Naive thymus-derived CD4-positive, alpha-beta T cell (primary cell): Measurements from ENCODE around the gene BRF1. TPM values are rescaled to one million over a fixed set of nuclear protein-coding genes. Genes with fewer than 3 reads are reported as not detected.

Source experiments
- ATAC-seq: fragments of 150-1000 bp; cut with Tn5 transposase; 2 replicates; pipeline ENCODE4 v1.10.0; 2021; ENCODE audit warnings: mild to moderate bottlenecking, moderate library complexity
- CTCF ChIA-PET: fragments of 350-600 bp; sonication (Branson Sonifier 250); formaldehyde crosslinking; loops from one replicate; lab custom pipeline; 2021; ENCODE audit warnings: antibody characterized with exemption; lab: Charles Lee
- POLR2A ChIA-PET: fragments of 350-600 bp; sonication (Branson Sonifier 250); formaldehyde crosslinking; loops from one replicate; lab custom pipeline; 2021; ENCODE audit warnings: antibody characterized with exemption, inconsistent platforms; lab: Charles Lee
- DNase-seq, 9 donors: peaks; one replicate each; pipeline versions ENCODE4 v3.0.0 to v3.0.0-alpha.2; 2020 to 2022; ENCODE audit warnings: mixed read lengths in 1 of 9
- H3K27ac ChIP-seq: one replicate; pipeline ENCODE4 v1.7.0; 2013; ENCODE audit warnings: mild to moderate bottlenecking, low read depth, low read length, moderate library complexity
- H3K27me3 ChIP-seq, 2 donors: one replicate each; pipeline ENCODE4 v1.7.0; 2013; ENCODE audit warnings: low read length in 2 of 2, mild to moderate bottlenecking in 2 of 2, moderate library complexity in 2 of 2; ENCODE audit not compliant: control insufficient read depth in 2 of 2, insufficient read depth in 2 of 2
- H3K36me3 ChIP-seq, 3 experiments: 1 replicate in 2 of 3; 2 replicates in 1 of 3; pipeline ENCODE4 v1.7.0; 2013; ENCODE audit warnings: low read length in 3 of 3, mild to moderate bottlenecking in 3 of 3, moderate library complexity in 1 of 3; ENCODE audit not compliant: insufficient read depth in 3 of 3, control insufficient read depth in 2 of 3
- H3K4me1 ChIP-seq, 2 donors: one replicate each; pipeline ENCODE4 v1.7.0; 2013; ENCODE audit warnings: low read length in 2 of 2, mild to moderate bottlenecking in 2 of 2, moderate library complexity in 1 of 2; ENCODE audit not compliant: control insufficient read depth in 2 of 2, insufficient read depth in 2 of 2
- H3K4me3 ChIP-seq: 2 replicates; pipeline ENCODE4 v1.7.0; 2013; ENCODE audit warnings: mild to moderate bottlenecking, low read length
- H3K9me3 ChIP-seq, 3 experiments: 1 replicate in 2 of 3; 2 replicates in 1 of 3; pipeline ENCODE4 v1.7.0; 2013; ENCODE audit warnings: low read length in 3 of 3; ENCODE audit not compliant: control insufficient read depth in 2 of 3
- H3K27ac Mint-ChIP-seq, 9 donors: one replicate each; pipeline ENCODE4 v1.8.0; 2020 to 2022; ENCODE audit warnings: mixed read lengths in 9 of 9, mild to moderate bottlenecking in 8 of 9, moderate library complexity in 5 of 9, inconsistent platforms in 2 of 9
- H3K27me3 Mint-ChIP-seq, 5 donors: one replicate each; pipeline ENCODE4 v1.8.0; 2021 to 2022; ENCODE audit warnings: mixed read lengths in 5 of 5, mild to moderate bottlenecking in 1 of 5
- H3K36me3 Mint-ChIP-seq, 5 donors: one replicate each; pipeline ENCODE4 v1.8.0; 2020 to 2022; ENCODE audit warnings: mixed read lengths in 5 of 5, mild to moderate bottlenecking in 3 of 5, inconsistent platforms in 1 of 5
- H3K4me1 Mint-ChIP-seq, 7 donors: one replicate each; pipeline ENCODE4 v1.8.0; 2020 to 2022; ENCODE audit warnings: mixed read lengths in 7 of 7, mild to moderate bottlenecking in 3 of 7, inconsistent platforms in 1 of 7
- H3K4me3 Mint-ChIP-seq, 10 donors: one replicate each; pipeline ENCODE4 v1.8.0; 2020 to 2022; ENCODE audit warnings: mild to moderate bottlenecking in 10 of 10, mixed read lengths in 10 of 10, moderate library complexity in 6 of 10, inconsistent platforms in 2 of 10
- H3K9me3 Mint-ChIP-seq, 11 donors: one replicate each; pipeline ENCODE4 v1.8.0; 2020 to 2022; ENCODE audit warnings: mixed read lengths in 11 of 11, mild to moderate bottlenecking in 4 of 11, inconsistent platforms in 1 of 11, moderate library complexity in 1 of 11
- intact Hi-C, 2 donors: fragments of 100-400 bp; cut with micrococcal nuclease; formaldehyde crosslinking; loops; one replicate each; pipeline ENCODE4 v1.15.1; 2023
- polyA plus RNA-seq, 2 donors: library from polyadenylated mRNA; unstranded; fragments of 300-500 nt; fragmentation: Illumina TruSeq; gene quantifications; one replicate each; pipeline ENCODE4 v1.2.3, GENCODE V29; 2021
- total RNA-seq, 6 experiments: library from RNA in 5 of 6; stranded (reverse) in 5 of 6; gene quantifications; 1 replicate in 5 of 6; 2 replicates in 1 of 6; pipeline ENCODE4 v1.2.3 and lab custom pipeline; 2021 to 2026

The BRF1 gene
- total and polyA plus RNA-seq, 7 experiments from 2014 or later: 7.1 to 75.7 (median 60.2) TPM

DNA sequence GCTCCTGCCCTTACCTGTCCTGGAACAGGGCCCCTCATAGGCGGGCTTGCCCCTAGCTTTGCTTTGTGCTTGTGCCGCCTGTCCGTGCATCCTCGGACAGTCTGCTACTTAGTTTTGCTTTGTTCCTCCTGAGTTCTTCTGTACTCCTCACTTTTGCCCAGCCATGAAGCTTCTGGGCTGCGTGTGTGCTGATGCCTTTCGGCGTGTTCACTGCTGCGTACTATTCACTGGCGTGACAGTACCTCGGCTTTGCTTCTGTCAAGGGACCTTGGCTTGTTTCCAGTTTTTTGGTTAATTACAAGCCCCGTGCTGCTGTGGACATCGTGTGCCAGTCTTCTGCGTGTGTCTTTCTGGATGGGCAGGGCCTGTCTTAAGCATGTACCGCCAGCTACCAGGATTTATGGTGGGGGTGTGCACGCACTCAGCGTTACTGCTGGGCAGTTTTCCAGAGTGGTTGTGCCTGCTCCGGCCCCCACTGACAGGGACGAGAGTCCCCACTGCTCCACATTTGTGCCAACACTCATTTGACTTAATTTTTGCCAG is 16.2 kb upstream of the BRF1 start:
- intact Hi-C loops: loop anchor here (5.0 to 10.0 kb wide), 2 partner anchors 35 to 98 kb away; partner anchors contain the start of gene MTA1 (in 1 of the 2)
- Histone ChIP-seq H3K9me3 (no peaks in the 10 kb centered on the region), H3K27ac (no peak overlapping the region), H3K27me3 (no peaks in the 10 kb centered on the region), H3K36me3 (no peaks in the 10 kb centered on the region), H3K4me3 (no peak overlapping the region), H3K4me1 (peaks cover 13 to 21% of the 10 kb centered on the region in 2 donors)
- Mint-ChIP-seq H3K4me3 (peak overlapping the region in 8 of 10 donors; percentile 25 to 98 (median 60)), H3K27ac (no peak overlapping the region), H3K9me3 (peaks cover 0 to 2% (median 0%) of the 10 kb centered on the region in 11 donors), H3K36me3 (no peaks in the 10 kb centered on the region), H3K4me1 (peaks cover 12 to 42% (median 23%) of the 10 kb centered on the region in 7 donors), H3K27me3 (peaks cover 0 to 9% (median 0%) of the 10 kb centered on the region in 5 donors)
- no peak for DNase-seq
- CTCF ChIA-PET: interaction anchor here (1.3 kb wide), 1 partner anchor 54 kb away, joined by 3 read pairs; no protein-coding TSS in a partner anchor
- POLR2A ChIA-PET: interaction anchor here (1.0 to 3.6 kb wide), 3 partner anchors 12 to 24 kb away, joined by 4 to 19 read pairs (median 8); partner anchors contain the start of gene BRF1
- no peak for ATAC-seq

- Histone ChIP-seq H3K4me3 (no peak overlapping the region), H3K27ac (no peak overlapping the region), H3K36me3 (no peaks in the 10 kb centered on the region), H3K9me3 (no peaks in the 10 kb centered on the region), H3K27me3 (no peaks in the 10 kb centered on the region), H3K4me1 (peaks cover 13 to 21% of the 10 kb centered on the region in 2 donors)
- no peak for ATAC-seq
- Mint-ChIP-seq H3K27ac (peak overlapping the region in 2 of 9 donors; percentile 24 to 25), H3K27me3 (peaks cover 0 to 9% (median 0%) of the 10 kb centered on the region in 5 donors), H3K4me3 (peak overlapping the region in 8 of 10 donors; percentile 37 to 98 (median 82)), H3K4me1 (peaks cover 12 to 42% (median 23%) of the 10 kb centered on the region in 7 donors), H3K9me3 (peaks cover 0 to 2% (median 0%) of the 10 kb centered on the region in 11 donors), H3K36me3 (no peaks in the 10 kb centered on the region)
- intact Hi-C loops: loop anchor here (5.0 to 10.0 kb wide), 2 partner anchors 34 to 98 kb away; partner anchors contain the start of gene MTA1 (in 1 of the 2)
- no peak for DNase-seq
- CTCF ChIA-PET: interaction anchor here (1.3 kb wide), 1 partner anchor 55 kb away, joined by 3 read pairs; no protein-coding TSS in a partner anchor
- POLR2A ChIA-PET: interaction anchor here (1.0 to 3.6 kb wide), 3 partner anchors 11 to 23 kb away, joined by 4 to 19 read pairs (median 8); partner anchors contain the start of gene BRF1
Observed at GRCh38 chr14:105316577-105316941, 15.8 kb upstream of the BRF1 start.

DNA sequence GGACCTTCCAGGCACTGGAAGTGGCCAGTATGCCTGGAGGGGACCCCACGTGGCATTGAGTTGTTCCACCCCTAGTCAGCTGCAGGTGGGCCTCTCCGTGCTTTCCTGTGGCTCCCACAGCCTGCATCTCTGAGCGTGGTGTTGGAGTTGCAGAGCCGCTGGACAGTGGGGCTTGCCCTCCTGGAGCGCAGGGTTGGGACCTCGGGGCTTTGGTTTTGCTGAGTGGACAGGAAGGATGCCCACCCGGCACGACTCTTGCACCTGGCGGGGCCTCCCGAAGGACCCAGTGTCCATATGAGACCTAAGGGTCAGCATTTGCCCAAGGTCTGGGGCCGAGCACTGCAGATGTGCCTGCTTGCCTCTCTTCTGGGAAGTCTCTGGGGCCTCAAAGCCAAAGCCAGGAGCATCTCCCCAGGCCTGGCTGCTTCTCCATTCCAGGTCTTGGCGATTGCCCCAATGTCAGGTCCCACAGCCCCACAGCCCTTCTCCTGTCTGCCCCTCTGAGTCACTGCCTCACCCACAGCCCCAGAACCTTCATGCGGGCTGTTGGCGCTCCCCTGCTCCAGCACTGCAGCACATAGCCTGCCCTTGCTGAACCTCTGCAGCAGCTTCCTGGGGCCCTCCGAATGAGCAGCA is 15.3 kb upstream of the BRF1 start:
- Histone ChIP-seq H3K4me3 (peak overlapping the region; percentile 57), H3K9me3 (no peaks in the 10 kb centered on the region), H3K36me3 (no peaks in the 10 kb centered on the region), H3K27me3 (no peaks in the 10 kb centered on the region), H3K4me1 (peaks cover 13 to 21% of the 10 kb centered on the region in 2 donors), H3K27ac (peak overlapping the region; percentile 62)
- Mint-ChIP-seq H3K36me3 (no peaks in the 10 kb centered on the region), H3K9me3 (peaks cover 0 to 2% (median 0%) of the 10 kb centered on the region in 11 donors), H3K27me3 (peaks cover 0 to 9% (median 0%) of the 10 kb centered on the region in 5 donors), H3K27ac (peak overlapping the region in 7 of 9 donors; percentile 69 to 87 (median 82)), H3K4me1 (peaks cover 12 to 40% (median 23%) of the 10 kb centered on the region in 7 donors), H3K4me3 (peak overlapping the region; percentile 77 to 98 (median 88))
- ChIA-PET CTCF (no interaction called here), POLR2A (interaction anchor here (1.0 to 5.6 kb wide), 4 partner anchors 11 to 23 kb away, joined by 4 to 58 read pairs (median 14); partner anchors contain the start of gene BRF1)
- intact Hi-C loops: loop anchor here (1.0 to 10.0 kb wide), 6 partner anchors 34 to 295 kb away; partner anchors contain the start of genes CDCA4 (in 1 of the 2), MTA1 (in 1 of the 2) and NUDT14 (in 1 of the 2)
- DNase-seq (no peak), ATAC-seq (no peak)

DNA sequence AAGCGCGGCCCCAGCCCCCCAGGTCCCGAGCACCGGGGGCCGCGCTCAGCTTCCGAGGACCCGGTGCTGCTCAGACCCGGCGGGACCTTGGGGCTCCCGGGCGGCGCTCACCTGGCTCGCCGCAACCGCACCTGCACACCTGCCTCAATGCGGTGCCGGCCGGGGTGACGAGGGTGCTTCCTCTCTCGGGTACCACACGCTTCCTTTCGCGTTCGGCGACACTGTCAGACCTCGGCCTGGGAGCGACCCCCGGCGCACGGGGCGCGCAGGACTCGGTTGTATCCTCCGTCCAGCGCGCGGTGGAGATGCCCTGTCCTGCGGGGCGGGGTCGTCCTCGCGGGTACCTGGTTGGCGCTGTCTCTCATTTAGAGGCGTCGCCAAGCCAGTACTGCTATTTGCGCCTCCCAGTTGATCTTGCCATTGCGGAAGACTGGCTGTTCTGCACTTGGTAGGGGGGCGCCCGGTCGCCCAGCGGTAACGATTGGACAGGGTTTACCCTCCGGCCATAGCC is 14.5 kb upstream of the BRF1 start:
- CTCF ChIA-PET: interaction anchor here (1.1 kb wide), 1 partner anchor 254 kb away, joined by 3 read pairs; no protein-coding TSS in a partner anchor
- intact Hi-C loops: loop anchor here (1.0 to 10.0 kb wide), 6 partner anchors 33 to 294 kb away; partner anchors contain the start of genes CDCA4 (in 1 of the 2), MTA1 (in 1 of the 2) and NUDT14 (in 1 of the 2)

GRCh38 chr14:105314287-105315200 is 13.7 kb upstream of the BRF1 start, which contains the start of gene PACS2:
PACS2 (plus strand) TSS chr14:105314748; CDS start chr14:105314919, 171 bp downstream.
- intact Hi-C loops: loop anchor here (1.0 to 10.0 kb wide), 8 partner anchors 13 to 293 kb away; partner anchors contain the start of genes BRF1 (in 2 of the 2), CDCA4 (in 1 of the 2), MTA1 (in 1 of the 2) and NUDT14 (in 1 of the 2)
- peak within 1 kb of the TSS; percentile 74 to 95 (median 89) for H3K27ac Mint-ChIP-seq
- no peaks in the 10 kb centered on the region for H3K9me3 ChIP-seq
- H3K4me3 ChIP-seq: peak within 1 kb of the TSS; percentile 57
- peaks cover 9 to 35% (median 23%) of the 10 kb centered on the region in 7 donors for H3K4me1 Mint-ChIP-seq
- ChIA-PET CTCF (interaction anchor here (1.1 kb wide), 1 partner anchor 253 kb away, joined by 3 read pairs; no protein-coding TSS in a partner anchor), POLR2A (interaction anchor here (0.6 to 5.6 kb wide), 8 partner anchors 9 to 175 kb away, joined by 3 to 58 read pairs (median 4); partner anchors contain the start of genes BRF1 and BTBD6)
- H3K27me3 ChIP-seq: no peaks in the 10 kb centered on the region
- peak; percentile 64 to 90 (median 86) for DNase-seq
- H3K36me3 Mint-ChIP-seq: no peaks in the 10 kb centered on the region
- H3K27ac ChIP-seq: peak within 1 kb of the TSS; percentile 68
- H3K4me1 ChIP-seq: peaks cover 13 to 21% of the 10 kb centered on the region in 2 donors
- no peaks in the 10 kb centered on the region for H3K36me3 ChIP-seq
- H3K9me3 Mint-ChIP-seq: peaks cover 0 to 2% (median 0%) of the 10 kb centered on the region in 11 donors
- peak within 1 kb of the TSS; percentile 80 to 98 (median 89) for H3K4me3 Mint-ChIP-seq
- peak; percentile 89 for ATAC-seq
- peaks cover 0 to 9% (median 0%) of the 10 kb centered on the region in 5 donors for H3K27me3 Mint-ChIP-seq

More for the DNA sequence above, 14.5 kb upstream of the BRF1 start:
- H3K36me3 Mint-ChIP-seq: no peaks in the 10 kb centered on the region
- ATAC-seq: peak; percentile 33
- Histone ChIP-seq H3K27me3 (no peaks in the 10 kb centered on the region), H3K4me3 (peak overlapping the region; percentile 57), H3K9me3 (no peaks in the 10 kb centered on the region), H3K27ac (peak overlapping the region; percentile 62), H3K4me1 (peaks cover 13 to 21% of the 10 kb centered on the region in 2 donors), H3K36me3 (no peaks in the 10 kb centered on the region)
- POLR2A ChIA-PET: interaction anchor here (1.6 to 5.6 kb wide), 3 partner anchors 15 to 22 kb away, joined by 4 to 58 read pairs (median 19); partner anchors contain the start of gene BRF1
- H3K27me3 Mint-ChIP-seq: peaks cover 0 to 9% (median 0%) of the 10 kb centered on the region in 5 donors
- H3K4me3 Mint-ChIP-seq: peak overlapping the region; percentile 77 to 98 (median 88)
- H3K4me1 Mint-ChIP-seq: peaks cover 9 to 37% (median 23%) of the 10 kb centered on the region in 7 donors
- H3K27ac Mint-ChIP-seq: peak overlapping the region; percentile 69 to 87 (median 84)
- DNase-seq: peak; percentile 41 to 72 (median 64)
- peaks cover 0 to 2% (median 0%) of the 10 kb centered on the region in 11 donors for H3K9me3 Mint-ChIP-seq
